ENCODE data around the gene MRPL44. TPM values are rescaled to one million over a fixed set of nuclear protein-coding genes. Genes with fewer than 3 reads are reported as not detected.

Gene MRPL44
- total RNA-seq, 1 donor from 2014 or later: 49.9 TPM

DNA sequence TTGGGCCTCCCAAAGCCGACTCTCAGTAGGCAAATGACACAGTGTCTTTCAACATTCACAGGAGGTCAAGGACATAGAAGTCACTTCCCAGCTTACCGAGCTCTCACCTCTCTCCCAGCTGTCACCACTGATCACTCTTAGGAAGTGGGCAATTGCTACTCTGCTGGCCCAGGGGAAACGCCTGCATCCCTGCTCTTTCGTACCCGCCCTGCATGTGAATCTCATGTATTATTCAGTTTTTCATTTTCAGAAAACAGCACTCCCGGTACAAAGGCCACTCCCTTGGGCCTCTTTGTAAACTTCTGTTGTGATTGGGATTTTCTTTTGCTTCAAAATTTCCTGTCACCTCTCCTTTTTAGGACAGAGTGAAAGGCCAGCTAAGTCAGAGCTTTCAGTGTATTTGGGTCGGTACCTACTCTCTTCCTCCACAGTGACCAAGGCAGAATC is 15.4 kb downstream of the MRPL44 start:
- TF ChIP-seq, protein P1, sequence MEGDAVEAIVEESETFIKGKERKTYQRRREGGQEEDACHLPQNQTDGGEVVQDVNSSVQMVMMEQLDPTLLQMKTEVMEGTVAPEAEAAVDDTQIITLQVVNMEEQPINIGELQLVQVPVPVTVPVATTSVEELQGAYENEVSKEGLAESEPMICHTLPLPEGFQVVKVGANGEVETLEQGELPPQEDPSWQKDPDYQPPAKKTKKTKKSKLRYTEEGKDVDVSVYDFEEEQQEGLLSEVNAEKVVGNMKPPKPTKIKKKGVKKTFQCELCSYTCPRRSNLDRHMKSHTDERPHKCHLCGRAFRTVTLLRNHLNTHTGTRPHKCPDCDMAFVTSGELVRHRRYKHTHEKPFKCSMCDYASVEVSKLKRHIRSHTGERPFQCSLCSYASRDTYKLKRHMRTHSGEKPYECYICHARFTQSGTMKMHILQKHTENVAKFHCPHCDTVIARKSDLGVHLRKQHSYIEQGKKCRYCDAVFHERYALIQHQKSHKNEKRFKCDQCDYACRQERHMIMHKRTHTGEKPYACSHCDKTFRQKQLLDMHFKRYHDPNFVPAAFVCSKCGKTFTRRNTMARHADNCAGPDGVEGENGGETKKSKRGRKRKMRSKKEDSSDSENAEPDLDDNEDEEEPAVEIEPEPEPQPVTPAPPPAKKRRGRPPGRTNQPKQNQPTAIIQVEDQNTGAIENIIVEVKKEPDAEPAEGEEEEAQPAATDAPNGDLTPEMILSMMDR (conservative IDR thresholded peaks at IDR 0.05; ENCODE audit: low read depth, low read length): no peak
- H3K4me3 ChIP-seq (ENCODE audit: low read depth, low read length): no peak overlapping the region

DNA sequence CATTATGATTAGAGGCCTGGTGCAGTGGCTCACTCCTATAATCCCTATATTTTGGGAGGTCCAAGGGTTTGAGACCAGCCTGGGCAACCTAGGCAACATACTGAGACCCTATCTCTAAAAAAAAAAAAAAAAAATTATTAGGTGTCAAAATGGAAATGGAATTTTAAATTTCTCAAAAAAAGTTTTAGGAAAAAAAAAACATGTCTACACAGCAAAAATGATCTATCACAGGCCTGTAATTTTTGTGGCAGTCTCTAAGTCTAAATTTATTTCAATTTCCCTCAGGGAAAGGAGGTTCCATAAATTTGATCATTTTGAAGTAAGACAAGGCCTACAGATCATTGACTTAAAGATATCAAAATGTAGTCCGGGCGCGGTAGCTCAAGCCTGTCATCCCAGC is 16.3 kb downstream of the MRPL44 start:
- DNase-seq (ENCODE audit: low read depth): no peak
- H3K4me3 ChIP-seq (ENCODE audit: low read depth, low read length): no peak overlapping the region
- TF ChIP-seq, protein P1 (conservative IDR thresholded peaks at IDR 0.05; ENCODE audit: low read depth, low read length): no peak

More for the DNA sequence above, 15.4 kb downstream of the MRPL44 start:
- DNase-seq (ENCODE audit: low read depth): no peak

DNA sequence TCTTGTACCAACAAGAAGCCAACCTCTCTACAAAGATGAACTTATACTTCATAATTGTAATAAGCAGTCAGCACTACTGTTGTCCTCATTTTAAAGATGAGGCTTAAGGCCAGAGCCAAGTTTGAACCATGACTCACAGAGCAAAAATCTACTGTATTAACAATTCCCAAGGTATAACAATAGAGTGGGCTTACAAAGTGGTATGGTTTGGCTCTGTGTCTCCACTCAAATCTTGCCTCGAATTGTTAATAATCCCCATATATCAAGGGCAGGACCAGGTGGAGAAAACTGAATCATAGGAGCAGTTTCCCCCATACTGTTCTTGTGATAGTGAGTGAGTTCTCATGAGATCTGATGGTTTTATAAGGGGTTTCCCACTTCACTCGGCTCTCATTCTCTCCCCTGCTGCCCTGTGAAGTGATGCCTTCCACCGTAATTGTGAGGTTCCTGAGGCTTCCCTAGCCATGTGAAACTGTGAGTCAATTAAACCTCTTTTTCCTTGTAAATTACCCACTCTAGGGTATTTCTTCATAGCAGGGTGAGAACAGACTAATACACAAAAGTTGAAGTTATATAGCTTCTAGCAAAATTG is 19.5 kb downstream of the MRPL44 start:
- TF ChIP-seq, protein P1 (conservative IDR thresholded peaks at IDR 0.05; ENCODE audit: low read depth, low read length): no peak
- DNase-seq (ENCODE audit: low read depth): no peak

DNA sequence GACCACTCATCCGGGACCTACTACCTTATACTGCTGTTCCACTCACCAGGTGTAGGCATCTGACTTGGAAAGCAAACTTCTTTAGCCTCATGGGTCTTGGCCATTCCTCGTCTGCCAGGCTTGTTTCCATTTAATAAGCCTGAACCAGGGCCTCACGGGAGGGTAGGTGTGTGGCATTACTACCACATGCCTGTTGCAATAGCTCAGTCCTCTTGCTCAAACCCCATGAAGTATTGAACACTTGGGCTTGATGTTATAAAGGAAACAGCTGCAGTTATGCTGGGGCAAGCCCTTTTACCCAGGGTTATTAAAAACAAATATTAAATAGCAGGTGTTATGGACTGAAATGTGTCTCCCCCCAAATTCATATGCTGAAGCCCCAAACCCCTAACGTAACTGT is 21.2 kb downstream of the MRPL44 start:
- TF ChIP-seq, protein P1 (conservative IDR thresholded peaks at IDR 0.05; ENCODE audit: low read depth, low read length): no peak
- H3K4me3 ChIP-seq (ENCODE audit: low read depth, low read length): no peak overlapping the region
- no peak for DNase-seq (ENCODE audit: low read depth)

More for the DNA sequence above, 19.5 kb downstream of the MRPL44 start:
- H3K4me3 ChIP-seq (ENCODE audit: low read depth, low read length): no peak overlapping the region

DNA sequence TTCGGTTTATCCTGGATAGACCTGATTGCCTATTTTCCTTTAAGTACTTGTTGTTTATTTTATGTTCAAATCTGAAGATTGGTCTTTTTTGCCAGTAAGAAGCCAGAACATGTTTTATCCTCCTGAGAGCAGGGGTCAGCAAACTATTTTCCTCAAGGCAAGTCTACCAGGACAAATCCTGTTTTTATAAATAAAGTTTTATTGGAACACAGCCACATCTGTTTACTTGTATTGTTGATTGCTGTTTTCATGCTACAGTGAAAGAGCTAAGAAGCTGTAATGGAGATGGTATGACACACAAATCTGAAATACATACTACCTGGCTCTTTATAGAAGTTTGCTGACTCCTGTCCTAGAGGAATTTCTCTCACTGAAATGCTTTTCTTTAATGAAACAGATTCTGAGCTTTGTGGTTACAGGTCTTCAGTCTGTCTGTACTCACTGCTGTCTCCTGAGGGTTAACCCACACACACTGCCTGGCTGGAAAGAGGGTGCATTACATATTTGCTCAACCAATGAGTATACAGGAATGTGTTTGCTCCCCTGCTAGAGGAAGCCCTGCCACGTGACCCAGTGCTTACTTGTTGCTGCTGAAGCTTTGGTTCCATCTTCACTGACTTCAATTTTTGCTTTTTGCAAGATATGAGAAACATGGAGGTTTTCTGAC is 22.6 kb downstream of the MRPL44 start:
- H3K4me3 ChIP-seq (ENCODE audit: low read depth, low read length): no peak overlapping the region
- DNase-seq (ENCODE audit: low read depth): no peak
- TF ChIP-seq, protein P1 (conservative IDR thresholded peaks at IDR 0.05; ENCODE audit: low read depth, low read length): no peak

DNA sequence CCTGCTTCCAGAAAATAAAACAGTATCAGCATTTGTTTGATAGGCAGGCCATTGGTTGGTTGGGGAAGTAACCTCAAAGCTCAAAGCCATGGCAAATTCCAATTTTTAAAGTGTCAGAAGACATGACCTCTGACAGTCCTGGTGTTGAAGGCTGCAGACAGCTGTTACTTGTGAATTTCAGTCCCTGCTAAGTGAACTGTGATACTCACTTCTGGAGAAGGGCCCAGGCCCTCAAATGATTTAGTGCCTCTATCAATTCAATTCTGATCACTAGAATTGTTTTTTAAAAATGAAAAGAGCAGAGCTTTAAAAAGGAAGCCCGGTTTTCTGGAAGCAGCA is 23.1 kb downstream of the MRPL44 start:
- no peak overlapping the region for H3K4me3 ChIP-seq (ENCODE audit: low read depth, low read length)
- TF ChIP-seq, protein P1 (conservative IDR thresholded peaks at IDR 0.05; ENCODE audit: low read depth, low read length): no peak
- DNase-seq (ENCODE audit: low read depth): no peak

DNA sequence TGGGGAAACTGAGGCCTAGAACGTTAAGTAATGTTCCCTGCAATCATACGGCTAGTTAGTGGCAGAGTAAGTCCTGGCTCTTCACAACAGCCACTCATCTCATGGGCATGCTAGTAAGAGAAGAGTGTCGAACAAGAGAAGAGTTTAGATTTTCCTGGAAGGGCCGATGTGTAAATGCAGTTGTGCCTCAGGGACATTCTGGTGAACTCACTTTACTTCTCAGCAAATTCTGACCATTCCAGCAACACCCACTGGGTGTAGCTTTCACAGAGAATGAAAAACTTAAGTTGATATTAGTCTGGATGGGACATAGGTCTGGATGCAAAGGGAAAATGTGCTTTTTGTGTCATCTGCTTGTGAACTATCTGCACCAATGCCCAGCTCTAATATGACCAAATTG is 23.5 kb downstream of the MRPL44 start:
- TF ChIP-seq, protein P1 (conservative IDR thresholded peaks at IDR 0.05; ENCODE audit: low read depth, low read length): no peak
- H3K4me3 ChIP-seq (ENCODE audit: low read depth, low read length): no peak overlapping the region
- DNase-seq (ENCODE audit: low read depth): no peak

Data from epithelial cell of proximal tubule (primary cell).